Measurements from ENCODE around the gene SLC4A8.

DNA sequence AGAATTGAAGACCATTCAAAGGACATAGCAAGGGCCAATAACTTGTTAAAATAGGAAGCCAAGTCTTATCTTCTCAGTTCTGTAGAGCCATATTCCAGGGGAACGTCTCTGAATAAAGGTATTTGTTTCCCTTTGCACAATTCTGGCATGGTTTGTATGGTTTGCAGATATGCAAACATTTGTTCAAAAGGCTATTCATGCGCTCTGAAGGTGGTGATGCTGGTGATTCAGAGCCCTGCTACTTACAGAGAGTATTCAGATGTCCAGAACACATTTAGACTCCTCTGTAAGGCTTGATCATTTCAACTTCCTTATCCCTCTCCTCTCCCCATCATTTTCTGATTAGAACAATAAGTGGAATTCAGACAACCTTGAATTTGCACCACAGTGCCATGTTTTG, 35.9 kb downstream of the SLC4A8 start:
- TF ChIP-seq CTCF (IDR thresholded peaks at IDR 0.05) (no peak), POLR2A (IDR thresholded peaks at IDR 0.05) (no peak)

Measured in adrenal gland (tissue), 5 donors.